GM13977 (cell line): Measurements from ENCODE around the gene METTL16.

Experiments used
- DNase-seq: peaks from one replicate; pipeline ENCODE4 v3.0.0; 2012; ENCODE audit warnings: low spot score
- in situ Hi-C: fragments of 300-500 bp; cut with MboI; formaldehyde crosslinking; loops from one replicate; pipeline ENCODE4 v1.12.0; 2022; ENCODE audit warnings: low sequenced_read_pairs, low pct_unique_long_range_greater_than_20kb, mixed read lengths, inconsistent platforms; ENCODE audit not compliant: unreplicated experiment
- TF ChIP-seq, protein P1 (sequence below): IDR thresholded peaks from 2 replicates; pipeline ENCODE4 v1.5.1; 2012; ENCODE audit warnings: mild to moderate bottlenecking, control low read depth; ENCODE audit not compliant: insufficient read depth; ENCODE audit errors: extremely low read depth, missing control alignments

METTL16 gene

DNA sequence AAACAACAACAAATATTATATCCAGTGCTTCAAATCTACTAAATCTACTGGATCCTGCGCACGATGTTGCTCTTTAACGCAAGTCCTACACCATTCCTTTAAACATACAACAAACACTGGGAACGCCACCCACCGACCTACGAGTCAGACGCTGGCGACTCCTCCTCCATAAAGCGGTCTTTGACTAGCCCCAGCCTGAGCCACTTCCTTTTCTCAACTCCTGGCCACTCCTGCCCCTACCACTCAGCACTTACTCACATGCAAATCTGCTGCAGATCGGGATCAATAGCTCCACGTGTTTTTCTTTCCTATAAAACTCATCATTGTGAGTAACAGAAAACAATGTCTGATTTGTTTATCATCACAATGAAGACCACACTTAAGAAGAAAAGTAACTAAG, 78.0 kb downstream of the METTL16 start:
- DNase-seq: no peak
- TF ChIP-seq, protein P1, sequence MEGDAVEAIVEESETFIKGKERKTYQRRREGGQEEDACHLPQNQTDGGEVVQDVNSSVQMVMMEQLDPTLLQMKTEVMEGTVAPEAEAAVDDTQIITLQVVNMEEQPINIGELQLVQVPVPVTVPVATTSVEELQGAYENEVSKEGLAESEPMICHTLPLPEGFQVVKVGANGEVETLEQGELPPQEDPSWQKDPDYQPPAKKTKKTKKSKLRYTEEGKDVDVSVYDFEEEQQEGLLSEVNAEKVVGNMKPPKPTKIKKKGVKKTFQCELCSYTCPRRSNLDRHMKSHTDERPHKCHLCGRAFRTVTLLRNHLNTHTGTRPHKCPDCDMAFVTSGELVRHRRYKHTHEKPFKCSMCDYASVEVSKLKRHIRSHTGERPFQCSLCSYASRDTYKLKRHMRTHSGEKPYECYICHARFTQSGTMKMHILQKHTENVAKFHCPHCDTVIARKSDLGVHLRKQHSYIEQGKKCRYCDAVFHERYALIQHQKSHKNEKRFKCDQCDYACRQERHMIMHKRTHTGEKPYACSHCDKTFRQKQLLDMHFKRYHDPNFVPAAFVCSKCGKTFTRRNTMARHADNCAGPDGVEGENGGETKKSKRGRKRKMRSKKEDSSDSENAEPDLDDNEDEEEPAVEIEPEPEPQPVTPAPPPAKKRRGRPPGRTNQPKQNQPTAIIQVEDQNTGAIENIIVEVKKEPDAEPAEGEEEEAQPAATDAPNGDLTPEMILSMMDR: no peak
- in situ Hi-C loops: no loop called here

DNA sequence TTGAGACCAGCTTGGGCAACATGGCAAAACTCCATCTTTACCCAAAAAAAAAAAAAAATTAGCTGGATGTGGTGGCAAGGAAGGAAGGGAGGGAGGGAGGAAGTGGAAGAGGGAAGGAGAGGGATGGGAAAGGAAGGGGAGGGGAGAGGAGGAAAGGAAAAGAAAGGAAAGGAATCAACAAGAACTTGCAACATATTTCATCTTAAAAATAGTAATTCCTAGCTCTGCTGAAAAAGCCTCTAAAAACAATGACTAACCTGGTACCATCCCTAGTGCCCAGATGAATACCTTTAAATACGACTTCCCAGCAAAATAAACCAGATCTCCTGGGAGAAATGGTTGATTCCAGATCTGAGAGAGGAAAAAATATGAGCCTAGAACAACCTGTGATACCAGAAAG, 83.8 kb downstream of the METTL16 start:
- TF ChIP-seq, protein P1: no peak
- DNase-seq: no peak
- in situ Hi-C loops: no loop called here

DNA sequence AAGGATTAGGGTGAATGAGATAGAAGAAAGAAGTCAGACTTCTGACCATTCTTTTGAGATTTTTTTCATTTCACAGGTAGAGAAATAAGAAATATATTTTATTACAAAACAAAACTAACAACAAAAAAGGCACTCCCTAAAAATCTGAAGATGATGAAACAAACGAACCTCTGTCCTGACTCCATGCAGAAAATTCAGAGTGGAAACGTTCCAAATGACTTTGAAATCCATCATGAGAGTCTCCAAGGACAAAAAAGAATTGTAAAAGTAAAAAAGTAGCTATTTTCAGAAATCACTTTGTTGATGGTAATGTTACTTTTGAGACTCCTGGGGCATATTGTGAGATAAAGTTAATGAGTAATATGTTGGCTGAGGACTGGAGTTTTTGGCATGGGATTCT, 84.5 kb downstream of the METTL16 start:
- TF ChIP-seq, protein P1: no peak
- in situ Hi-C loops: no loop called here
- DNase-seq: no peak

DNA sequence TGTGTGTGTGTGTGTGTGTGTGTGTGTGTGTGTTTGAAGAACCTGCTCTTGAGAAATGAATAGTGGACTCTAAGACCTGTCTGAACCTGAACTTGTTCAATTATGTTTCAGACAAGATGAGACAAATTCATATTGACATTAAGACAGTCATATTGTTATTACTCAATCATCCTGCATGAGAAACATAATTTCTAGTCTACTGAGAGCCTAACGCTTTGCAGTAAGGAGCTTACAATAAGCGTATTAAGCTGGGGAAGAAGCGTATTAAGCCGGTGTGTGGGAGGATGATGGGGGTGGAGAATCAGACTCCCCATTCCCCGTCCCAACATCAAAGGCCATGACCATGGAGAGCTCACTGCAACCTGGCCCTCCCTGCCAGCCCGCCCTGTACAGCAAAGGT, 88.4 kb downstream of the METTL16 start:
- in situ Hi-C loops: no loop called here
- no peak for DNase-seq
- TF ChIP-seq, protein P1: no peak

- DNase-seq: no peak
- TF ChIP-seq, protein P1: no peak
- in situ Hi-C loops: no loop called here
These were observed 90.2 kb downstream of the METTL16 start for GRCh38 chr17:2421315-2422147.

DNA sequence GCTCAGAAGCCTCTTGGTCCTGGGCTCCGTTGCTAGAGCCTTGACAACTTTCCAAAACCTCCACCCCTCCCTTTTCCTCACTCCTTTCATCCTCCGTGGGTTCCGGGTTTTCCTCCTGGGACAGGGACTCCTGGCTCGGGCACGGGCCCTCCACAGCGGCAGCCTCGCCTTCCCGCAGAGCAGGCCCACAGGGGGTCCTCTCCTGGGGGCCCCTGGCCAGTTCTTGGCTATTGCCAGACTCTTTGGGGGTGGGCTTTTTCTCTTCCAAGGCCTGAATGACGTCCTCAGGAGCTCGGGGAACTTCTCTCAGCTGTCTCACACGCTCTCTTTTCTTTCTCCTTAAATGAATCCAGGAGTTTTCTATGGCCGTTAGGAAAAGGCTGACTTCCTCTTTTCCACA, 91.5 kb downstream of the METTL16 start:
- DNase-seq: no peak
- TF ChIP-seq, protein P1: no peak
- in situ Hi-C loops: no loop called here
